ENCODE measurements around the gene RFNG.

RFNG gene

GRCh38 chr17:82004517-82005455 lies 46.8 kb downstream of the RFNG start:
- Mint-ChIP-seq H3K4me1 (no peaks in the 10 kb centered on the region), H3K4me3 (no peak overlapping the region), H3K27me3 (no peaks in the 10 kb centered on the region), H3K36me3 (ENCODE audit: insufficient read depth) (peaks cover 4% of the 10 kb centered on the region), H3K9me3 (no peaks in the 10 kb centered on the region), H3K27ac (ENCODE audit: low read depth) (no peak overlapping the region)
- ATAC-seq (replicated peaks; ENCODE audit: extremely low read depth, poor library complexity, severe bottlenecking) (no peak), DNase-seq (ENCODE audit: low spot score in 2 of 2) (no peak)

DNA sequence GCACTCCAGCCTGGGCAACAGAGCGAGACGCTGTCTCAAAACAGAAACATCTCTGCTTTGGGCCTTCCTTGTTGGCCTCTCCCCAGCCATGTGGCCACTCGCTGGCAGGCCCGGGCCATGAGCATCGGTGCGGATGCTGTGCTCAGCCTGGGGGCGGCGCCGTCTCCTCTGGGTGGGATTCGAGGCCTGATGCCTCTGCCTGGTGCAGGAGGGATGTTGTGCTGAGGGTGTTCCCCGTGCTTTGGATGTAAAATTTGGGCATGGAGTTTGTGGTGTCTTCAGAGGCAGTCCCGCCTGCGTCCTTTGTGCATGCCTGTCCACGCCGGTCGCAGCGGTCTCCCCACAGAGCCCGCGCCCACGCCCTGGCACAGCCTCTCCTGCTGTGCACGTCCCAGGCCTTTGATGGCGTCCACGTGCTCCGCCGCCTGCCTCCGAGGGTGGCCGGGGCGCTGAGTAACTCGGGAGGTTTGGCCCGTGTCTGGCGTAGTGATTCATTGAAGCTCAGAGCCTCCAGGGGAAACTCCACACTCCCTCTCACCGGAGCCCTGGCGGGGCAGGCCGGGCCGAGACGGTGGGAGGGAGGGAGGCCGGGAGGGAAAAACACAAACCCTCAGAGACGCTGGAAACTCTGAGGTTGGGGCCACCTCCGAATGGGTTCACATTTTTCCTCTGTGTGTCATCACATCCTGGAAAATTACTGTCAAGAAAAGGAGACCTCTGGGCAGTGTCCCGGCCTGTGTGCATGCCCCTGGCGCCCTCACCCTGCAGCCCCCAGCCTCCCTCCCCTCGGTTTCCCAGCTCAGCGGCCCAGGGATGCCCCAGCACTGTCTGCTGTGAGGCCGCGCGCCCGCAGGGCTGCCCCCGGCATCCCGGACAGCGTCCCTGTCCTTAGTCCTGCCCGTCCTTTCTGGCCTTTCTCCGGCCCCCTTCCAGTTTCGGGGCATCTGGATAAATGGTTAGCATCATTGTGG lies 47.9 kb downstream of the RFNG start:
- ATAC-seq (replicated peaks; ENCODE audit: extremely low read depth, poor library complexity, severe bottlenecking) (no peak), DNase-seq (ENCODE audit: low spot score in 2 of 2) (no peak)
- H3K27me3 Mint-ChIP-seq, result no peaks in the 10 kb centered on the region
- H3K36me3 Mint-ChIP-seq (ENCODE audit: insufficient read depth), result peaks cover 4% of the 10 kb centered on the region
- no peaks in the 10 kb centered on the region for H3K4me1 Mint-ChIP-seq
- H3K9me3 Mint-ChIP-seq, result no peaks in the 10 kb centered on the region
- H3K4me3 Mint-ChIP-seq, result no peak overlapping the region
- H3K27ac Mint-ChIP-seq (ENCODE audit: low read depth), result no peak overlapping the region

- no peaks in the 10 kb centered on the region for H3K27me3 Mint-ChIP-seq
- H3K36me3 Mint-ChIP-seq (ENCODE audit: insufficient read depth), result peaks cover 4% of the 10 kb centered on the region
- H3K27ac Mint-ChIP-seq (ENCODE audit: low read depth), result no peak overlapping the region
- ATAC-seq (replicated peaks; ENCODE audit: extremely low read depth, poor library complexity, severe bottlenecking), result no peak
- H3K9me3 Mint-ChIP-seq, result no peaks in the 10 kb centered on the region
- no peak overlapping the region for H3K4me3 Mint-ChIP-seq
- no peaks in the 10 kb centered on the region for H3K4me1 Mint-ChIP-seq
- no peak for DNase-seq (ENCODE audit: low spot score in 2 of 2)
Observed at GRCh38 chr17:82001571-82002056, 50.0 kb downstream of the RFNG start.

GRCh38 chr17:82000803-82001570 lies 50.6 kb downstream of the RFNG start:
- no peak for ATAC-seq (replicated peaks; ENCODE audit: extremely low read depth, poor library complexity, severe bottlenecking)
- no peaks in the 10 kb centered on the region for H3K27me3 Mint-ChIP-seq
- no peak overlapping the region for H3K27ac Mint-ChIP-seq (ENCODE audit: low read depth)

GRCh38 chr17:81999976-82000802 lies 51.4 kb downstream of the RFNG start:
- no peaks in the 10 kb centered on the region for H3K9me3 Mint-ChIP-seq
- peaks cover 3% of the 10 kb centered on the region for H3K36me3 Mint-ChIP-seq (ENCODE audit: insufficient read depth)
- ATAC-seq (replicated peaks; ENCODE audit: extremely low read depth, poor library complexity, severe bottlenecking), result no peak
- no peaks in the 10 kb centered on the region for H3K4me1 Mint-ChIP-seq
- DNase-seq (ENCODE audit: low spot score in 2 of 2), result no peak
- no peak overlapping the region for H3K4me3 Mint-ChIP-seq
- no peaks in the 10 kb centered on the region for H3K27me3 Mint-ChIP-seq
- H3K27ac Mint-ChIP-seq (ENCODE audit: low read depth), result no peak overlapping the region

More at GRCh38 chr17:82000803-82001570, 50.6 kb downstream of the RFNG start:
- Mint-ChIP-seq H3K4me3 (no peak overlapping the region), H3K9me3 (no peaks in the 10 kb centered on the region), H3K36me3 (ENCODE audit: insufficient read depth) (peaks cover 3% of the 10 kb centered on the region), H3K4me1 (no peaks in the 10 kb centered on the region)
- no peak for DNase-seq (ENCODE audit: low spot score in 2 of 2)

GRCh38 chr17:81999587-81999975 lies 52.0 kb downstream of the RFNG start:
- Mint-ChIP-seq H3K4me3 (no peak overlapping the region), H3K36me3 (ENCODE audit: insufficient read depth) (peaks cover 3% of the 10 kb centered on the region), H3K9me3 (no peaks in the 10 kb centered on the region), H3K4me1 (no peaks in the 10 kb centered on the region), H3K27me3 (no peaks in the 10 kb centered on the region), H3K27ac (ENCODE audit: low read depth) (no peak overlapping the region)
- DNase-seq (ENCODE audit: low spot score in 2 of 2) (no peak), ATAC-seq (replicated peaks; ENCODE audit: extremely low read depth, poor library complexity, severe bottlenecking) (no peak)

DNA sequence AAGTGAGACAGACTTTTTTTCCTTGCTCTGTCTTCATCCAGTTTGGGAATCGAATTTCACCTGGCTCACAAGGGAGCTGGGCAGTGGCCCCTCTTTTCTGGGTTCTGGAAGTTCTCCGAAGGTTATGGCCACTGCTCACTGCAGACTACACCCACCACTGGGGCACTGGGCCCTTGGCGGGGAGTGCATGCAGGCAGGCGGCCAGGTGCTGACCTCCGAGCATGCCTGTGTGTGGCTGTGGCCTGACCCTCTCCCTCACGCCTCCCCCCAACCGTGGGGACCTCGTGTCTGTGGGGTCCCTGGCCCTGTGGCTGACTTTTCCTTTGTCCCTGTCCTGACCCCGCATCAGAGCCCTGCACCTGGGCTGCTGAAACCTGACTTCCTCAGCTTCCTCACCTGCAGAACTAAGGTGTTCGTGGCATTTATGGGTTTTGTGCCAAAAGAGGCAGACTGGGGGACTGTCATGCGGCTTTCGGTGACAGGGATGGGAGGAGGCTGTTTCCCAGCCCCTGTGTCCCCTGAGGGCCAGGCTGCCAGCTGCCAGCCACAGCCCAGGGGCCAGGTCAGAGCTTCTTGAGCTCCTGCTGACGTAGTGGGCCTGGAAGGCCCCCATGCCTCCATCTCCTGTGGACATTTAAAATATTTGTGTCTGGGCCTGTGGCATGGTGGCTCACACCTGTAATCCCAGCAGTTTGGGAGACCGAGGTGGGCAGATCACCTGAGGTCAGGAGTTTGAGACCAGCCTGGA lies 52.7 kb downstream of the RFNG start:
- Mint-ChIP-seq H3K27me3 (no peaks in the 10 kb centered on the region), H3K4me3 (no peak overlapping the region), H3K27ac (ENCODE audit: low read depth) (no peak overlapping the region), H3K36me3 (ENCODE audit: insufficient read depth) (peaks cover 6% of the 10 kb centered on the region), H3K4me1 (no peaks in the 10 kb centered on the region), H3K9me3 (no peaks in the 10 kb centered on the region)
- ATAC-seq (replicated peaks; ENCODE audit: extremely low read depth, poor library complexity, severe bottlenecking) (no peak), DNase-seq (ENCODE audit: low spot score in 2 of 2) (no peak)

DNA sequence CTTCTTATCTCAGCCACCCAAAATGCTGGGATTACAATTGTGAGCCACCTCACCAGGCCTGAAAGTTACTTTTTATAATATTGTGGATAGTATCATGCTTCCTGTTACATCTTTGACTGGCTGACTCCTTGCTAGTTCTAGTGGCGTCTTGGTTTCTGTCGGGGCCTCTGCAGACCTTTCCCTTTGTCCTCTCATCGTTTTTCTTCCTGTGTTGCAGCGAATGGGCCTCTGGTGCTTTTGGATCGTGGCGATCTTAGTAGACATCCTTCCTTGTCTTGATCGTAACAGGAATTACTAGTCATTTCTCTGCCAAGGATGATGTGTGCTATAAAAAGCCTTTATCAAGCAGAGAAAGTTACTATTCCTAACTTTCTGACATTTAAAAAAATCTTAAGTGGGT lies 53.4 kb downstream of the RFNG start:
- Mint-ChIP-seq H3K36me3 (ENCODE audit: insufficient read depth) (peaks cover 6% of the 10 kb centered on the region), H3K4me1 (no peaks in the 10 kb centered on the region), H3K9me3 (no peaks in the 10 kb centered on the region), H3K27ac (ENCODE audit: low read depth) (no peak overlapping the region), H3K4me3 (no peak overlapping the region), H3K27me3 (no peaks in the 10 kb centered on the region)
- DNase-seq (ENCODE audit: low spot score in 2 of 2) (no peak), ATAC-seq (replicated peaks; ENCODE audit: extremely low read depth, poor library complexity, severe bottlenecking) (no peak)
